H9 (cell line): ENCODE data around the gene GPR183. TPM values are rescaled to one million over a fixed set of nuclear protein-coding genes. Genes with fewer than 3 reads are reported as not detected.

Experiments
- DNase-seq: peaks from one replicate; pipeline ENCODE4 v3.0.0-alpha.2; 2017
- H2AFZ ChIP-seq: one replicate; pipeline ENCODE4 v1.6.1; 2013; ENCODE audit warnings: mild to moderate bottlenecking, low read length, control low read depth, moderate library complexity
- H2AK5ac ChIP-seq: 2 replicates; pipeline ENCODE4 v1.6.1; 2013; ENCODE audit warnings: low read length, control low read depth, mixed read lengths; ENCODE audit not compliant: insufficient read length
- H2BK120ac ChIP-seq: one replicate; pipeline ENCODE4 v1.6.1; 2013; ENCODE audit warnings: low read depth, mild to moderate bottlenecking, low read length, control low read depth, inconsistent platforms; ENCODE audit not compliant: poor library complexity, severe bottlenecking
- H2BK12ac ChIP-seq: 2 replicates; pipeline ENCODE4 v1.6.1; 2013; ENCODE audit warnings: low read length, control low read depth, mixed read lengths, low read depth; ENCODE audit not compliant: insufficient read length
- H2BK15ac ChIP-seq: 2 replicates; pipeline ENCODE4 v1.6.1; 2013; ENCODE audit warnings: low read depth, low read length, control low read depth
- H2BK20ac ChIP-seq: one replicate; pipeline ENCODE4 v1.6.1; 2013; ENCODE audit warnings: low read depth, mild to moderate bottlenecking, low read length, control low read depth, inconsistent platforms; ENCODE audit not compliant: poor library complexity, severe bottlenecking
- H2BK5ac ChIP-seq: 2 replicates; pipeline ENCODE4 v1.6.1; 2013; ENCODE audit warnings: low read length, control low read depth, mixed read lengths; ENCODE audit not compliant: insufficient read length
- H3K14ac ChIP-seq: 2 replicates; pipeline ENCODE4 v1.6.1; 2013; ENCODE audit warnings: low read length, control low read depth; ENCODE audit not compliant: insufficient read depth
- H3K18ac ChIP-seq: 2 replicates; pipeline ENCODE4 v1.6.1; 2013; ENCODE audit warnings: low read depth, mild to moderate bottlenecking, mixed read lengths, low read length, control low read depth; ENCODE audit not compliant: insufficient read length
- H3K23ac ChIP-seq: 2 replicates; pipeline ENCODE4 v1.6.1; 2013; ENCODE audit warnings: low read length, control low read depth, mixed read lengths, low read depth; ENCODE audit not compliant: insufficient read length
- H3K23me2 ChIP-seq: 2 replicates; pipeline ENCODE4 v1.6.1; 2013; ENCODE audit warnings: low read depth, mild to moderate bottlenecking, mixed read lengths, low read length, control low read depth; ENCODE audit not compliant: insufficient read length, poor library complexity, severe bottlenecking
- H3K27ac ChIP-seq: 2 replicates; pipeline ENCODE4 v1.5.1; 2013; ENCODE audit warnings: low read length, control low read depth, mixed read lengths, low read depth; ENCODE audit not compliant: insufficient read length
- H3K27me3 ChIP-seq: 2 replicates; pipeline ENCODE4 v1.6.1; 2013; ENCODE audit warnings: low read length, control low read depth, inconsistent platforms; ENCODE audit not compliant: insufficient read depth
- H3K4ac ChIP-seq: 2 replicates; pipeline ENCODE4 v1.6.1; 2013; ENCODE audit warnings: low read depth, mild to moderate bottlenecking, control low read depth, inconsistent platforms, low read length, moderate library complexity
- H3K4me1 ChIP-seq: 2 replicates; pipeline ENCODE4 v1.6.1; 2013; ENCODE audit warnings: low read length, control low read depth, inconsistent platforms; ENCODE audit not compliant: insufficient read depth
- H3K4me2 ChIP-seq: 2 replicates; pipeline ENCODE4 v1.6.1; 2013; ENCODE audit warnings: low read length, control low read depth, mixed read lengths; ENCODE audit not compliant: insufficient read length, insufficient read depth
- H3K56ac ChIP-seq: 2 replicates; pipeline ENCODE4 v1.6.1; 2013; ENCODE audit warnings: low read depth, mild to moderate bottlenecking, mixed read lengths, low read length, control low read depth; ENCODE audit not compliant: insufficient read length
- H3K79me1 ChIP-seq: 2 replicates; pipeline ENCODE4 v1.6.1; 2013; ENCODE audit warnings: low read depth, mild to moderate bottlenecking, moderate library complexity, low read length, control low read depth, inconsistent platforms; ENCODE audit not compliant: insufficient read depth, poor library complexity, severe bottlenecking
- H3K79me2 ChIP-seq: 2 replicates; pipeline ENCODE4 v1.6.1; 2013; ENCODE audit warnings: low read length, control low read depth, inconsistent platforms; ENCODE audit not compliant: insufficient read depth
- H3K9ac ChIP-seq: 2 replicates; pipeline ENCODE4 v1.6.1; 2013; ENCODE audit warnings: low read length, control low read depth, mixed read lengths; ENCODE audit not compliant: insufficient read length; ENCODE audit errors: extremely low read depth
- H3K9me3 ChIP-seq: one replicate; pipeline ENCODE4 v1.6.1; 2013; ENCODE audit warnings: low read depth, low read length, inconsistent platforms; ENCODE audit not compliant: control insufficient read depth
- H3T11ph ChIP-seq: one replicate; pipeline ENCODE4 v1.6.1; 2013; ENCODE audit warnings: mild to moderate bottlenecking, low read length, control low read depth, inconsistent platforms
- H4K20me1 ChIP-seq: one replicate; pipeline ENCODE4 v1.6.1; 2013; ENCODE audit not compliant: control insufficient read depth, insufficient read length, insufficient read depth
- H4K5ac ChIP-seq: 2 replicates; pipeline ENCODE4 v1.6.1; 2013; ENCODE audit warnings: low read depth, mild to moderate bottlenecking, mixed read lengths, low read length, control low read depth; ENCODE audit not compliant: insufficient read length
- H4K8ac ChIP-seq: replicated peaks from 2 replicates; pipeline ENCODE4 v1.6.1; 2013; ENCODE audit warnings: low read length, control low read depth, mixed read lengths, low read depth; ENCODE audit not compliant: insufficient read length
- H4K91ac ChIP-seq: 2 replicates; pipeline ENCODE4 v1.6.1; 2013; ENCODE audit warnings: low read depth, mild to moderate bottlenecking, moderate library complexity, mixed read lengths, low read length, control low read depth; ENCODE audit not compliant: insufficient read length
- H3K27ac Mint-ChIP-seq, 3 experiments: 2 replicates in 2 of 3; 3 replicates in 1 of 3; pipeline ENCODE4 v1.8.0; 2020 to 2021; ENCODE audit warnings: mixed read lengths in 3 of 3, mild to moderate bottlenecking in 1 of 3, moderate library complexity in 1 of 3
- H3K27me3 Mint-ChIP-seq: 2 replicates; pipeline ENCODE4 v1.8.0; 2021; ENCODE audit warnings: low read depth, mild to moderate bottlenecking, moderate library complexity, mixed read lengths
- H3K36me3 Mint-ChIP-seq, 3 experiments: 2 replicates in 2 of 3; 3 replicates in 1 of 3; pipeline ENCODE4 v1.8.0; 2020 to 2021; ENCODE audit warnings: low read depth in 3 of 3, mixed read lengths in 3 of 3; ENCODE audit not compliant: insufficient read depth in 1 of 3
- H3K4me1 Mint-ChIP-seq, 2 experiments: 2 replicates each; pipeline ENCODE4 v1.8.0; 2020; ENCODE audit warnings: mixed read lengths in 2 of 2
- H3K4me3 Mint-ChIP-seq, 2 experiments: 2 replicates in 1 of 2; 3 replicates in 1 of 2; pipeline ENCODE4 v1.8.0; 2020 to 2021; ENCODE audit warnings: mild to moderate bottlenecking in 2 of 2, mixed read lengths in 2 of 2, moderate library complexity in 1 of 2
- H3K9me3 Mint-ChIP-seq, 2 experiments: 2 replicates in 1 of 2; 3 replicates in 1 of 2; pipeline ENCODE4 v1.8.0; 2020; ENCODE audit warnings: mild to moderate bottlenecking in 2 of 2, mixed read lengths in 2 of 2, moderate library complexity in 1 of 2
- CTCF ChIP-seq: fragments of 200-600 bp; sonication (generic); conservative IDR thresholded peaks from 3 replicates; pipeline ENCODE4 v1.8.0; 2021; ENCODE audit warnings: antibody characterized with exemption, mild to moderate bottlenecking
- WGBS: extraction: QIAGEN DNeasy Blood & Tissue Kit; methylation state at CpG from one replicate; pipeline ENCODE4 v1.1.7; 2013; ENCODE audit warnings: missing lambda C conversion rate, low lambda C conversion rate, mixed read lengths; ENCODE audit not compliant: insufficient read length; ENCODE audit errors: extremely low coverage; 5-methylcytosine and 5-hydroxymethylcytosine counted together
- total RNA-seq: library from RNA; stranded (reverse); gene quantifications from 2 replicates; pipeline ENCODE4 v1.2.1, GENCODE V29; 2021

Gene GPR183
- total RNA-seq, 1 experiment from 2014 or later, result not detected

GRCh38 chr13:99280166-99280565 is 27.0 kb downstream of the GPR183 start:
- no peak overlapping the region for H2AFZ ChIP-seq
- no peaks in the 10 kb centered on the region; the same call in 1 of the 2 replicates for H3K4me1 ChIP-seq
- H4K91ac ChIP-seq, result no peak overlapping the region
- H4K20me1 ChIP-seq, result no peaks in the 10 kb centered on the region
- H3K79me1 ChIP-seq, result peaks cover 8% of the 10 kb centered on the region
- no peak for TF ChIP-seq CTCF
- Mint-ChIP-seq H3K4me1 (peaks cover 30 to 37% of the 10 kb centered on the region in 2 experiments), H3K27ac (no peak overlapping the region), H3K4me3 (no peak overlapping the region), H3K9me3 (no peaks in the 10 kb centered on the region), H3K27me3 (no peaks in the 10 kb centered on the region), H3K36me3 (peaks cover 4 to 10% (median 6%) of the 10 kb centered on the region in 3 experiments; a peak in 4 of 7 replicates)
- H3K4me2 ChIP-seq, result no peak overlapping the region
- no peak overlapping the region for H2BK120ac ChIP-seq
- H2BK12ac ChIP-seq, result no peak overlapping the region
- H3K56ac ChIP-seq, result no peak overlapping the region
- H3K79me2 ChIP-seq, result no peaks in the 10 kb centered on the region
- no peaks in the 10 kb centered on the region for H3K23me2 ChIP-seq
- H2AK5ac ChIP-seq, result no peak overlapping the region
- no peak overlapping the region for H3T11ph ChIP-seq
- no peaks in the 10 kb centered on the region for H3K9me3 ChIP-seq
- H3K4ac ChIP-seq, result no peak overlapping the region
- no peak for DNase-seq
- H3K27me3 ChIP-seq, result no peaks in the 10 kb centered on the region
- H4K5ac ChIP-seq, result no peak overlapping the region
- no peak overlapping the region for H3K18ac ChIP-seq
- H3K27ac ChIP-seq, result no peak overlapping the region
- no peak overlapping the region for H2BK20ac ChIP-seq
- H3K9ac ChIP-seq, result no peak overlapping the region
- H2BK5ac ChIP-seq, result no peak overlapping the region
- no peak overlapping the region for H2BK15ac ChIP-seq
- WGBS, result no CpG with 5 or more reads among the region's 3 CpGs
- H4K8ac ChIP-seq, result no peak overlapping the region
- no peak overlapping the region for H3K14ac ChIP-seq
- H3K23ac ChIP-seq, result no peak overlapping the region
